Hepatocyte (in vitro differentiated cells): ENCODE measurements around the gene PAX3. TPM values are rescaled to one million over a fixed set of nuclear protein-coding genes. Genes with fewer than 3 reads are reported as not detected.

Experiments used
- DNase-seq: peaks from one replicate; pipeline ENCODE4 v3.0.0-alpha.2; 2016; ENCODE audit warnings: low spot score
- H2AFZ ChIP-seq: fragments of 200-600 bp; sonication (generic); 2 replicates; pipeline ENCODE4 v1.6.0; 2016; ENCODE audit warnings: antibody characterized with exemption, mild to moderate bottlenecking
- H3K27ac ChIP-seq: fragments of 200-600 bp; sonication (generic); 2 replicates; pipeline ENCODE4 v1.5.1; 2016; ENCODE audit warnings: mild to moderate bottlenecking
- H3K27me3 ChIP-seq: fragments of 200-600 bp; sonication (generic); 2 replicates; pipeline ENCODE4 v1.6.1; 2016
- H3K36me3 ChIP-seq: fragments of 200-600 bp; sonication (generic); replicated peaks from 2 replicates; pipeline ENCODE4 v1.5.1; 2016; ENCODE audit warnings: low read depth; ENCODE audit not compliant: insufficient read depth
- H3K4me1 ChIP-seq: fragments of 200-600 bp; sonication (generic); 2 replicates; pipeline ENCODE4 v1.5.1; 2016; ENCODE audit warnings: mild to moderate bottlenecking, moderate library complexity; ENCODE audit not compliant: insufficient read depth
- H3K4me2 ChIP-seq: fragments of 200-600 bp; sonication (generic); 2 replicates; pipeline ENCODE4 v1.6.0; 2016
- H3K4me3 ChIP-seq: fragments of 200-600 bp; sonication (generic); 2 replicates; pipeline ENCODE4 v1.5.1; 2016; ENCODE audit warnings: mild to moderate bottlenecking
- H3K79me2 ChIP-seq: fragments of 200-600 bp; sonication (generic); 2 replicates; pipeline ENCODE4 v1.6.0; 2017; ENCODE audit warnings: mild to moderate bottlenecking
- H3K9me2 ChIP-seq: fragments of 200-600 bp; sonication (generic); replicated peaks from 2 replicates; pipeline ENCODE4 v1.6.0; 2017; ENCODE audit warnings: mild to moderate bottlenecking; ENCODE audit not compliant: insufficient read depth
- H3K9me3 ChIP-seq: fragments of 200-600 bp; sonication (generic); 2 replicates; pipeline ENCODE4 v1.5.1; 2016; ENCODE audit warnings: low read depth, mild to moderate bottlenecking
- H4K20me1 ChIP-seq: fragments of 200-600 bp; sonication (generic); 2 replicates; pipeline ENCODE4 v1.6.0; 2016; ENCODE audit warnings: mild to moderate bottlenecking; ENCODE audit not compliant: insufficient read depth, poor library complexity, severe bottlenecking
- CTCF ChIP-seq: fragments of 200-600 bp; sonication (generic); IDR thresholded peaks from 2 replicates; pipeline ENCODE4 v1.5.1; 2016; ENCODE audit warnings: antibody characterized with exemption, mild to moderate bottlenecking; ENCODE audit not compliant: poor library complexity
- EZH2 ChIP-seq: fragments of 200-600 bp; sonication (generic); IDR thresholded peaks from 2 replicates; pipeline ENCODE4 v1.6.1; 2016; ENCODE audit warnings: antibody characterized with exemption, mild to moderate bottlenecking, borderline replicate concordance
- EZH2phosphoT487 ChIP-seq: fragments of 200-600 bp; sonication (generic); IDR thresholded peaks from one replicate; pipeline ENCODE4 v1.6.1; 2018; ENCODE audit warnings: antibody characterized with exemption, mild to moderate bottlenecking, low read depth, moderate library complexity; ENCODE audit not compliant: unreplicated experiment, severe bottlenecking
- WGBS: methylation state at CpG from one replicate; pipeline ENCODE4 v1.1.6; 2016; ENCODE audit warnings: low lambda C conversion rate; ENCODE audit errors: missing lambda C conversion rate; 5-methylcytosine and 5-hydroxymethylcytosine counted together
- polyA plus RNA-seq: library from polyadenylated mRNA; unstranded; fragments of >200 nt; fragmentation: Nextera tagmentation; extraction: Ambion mirVana; gene quantifications from 2 replicates; pipeline ENCODE4 v1.2.1, GENCODE V29; 2016
- total RNA-seq: library from RNA; depleted of rRNA; stranded (reverse); fragments of >200 nt; gene quantifications from 2 replicates; pipeline ENCODE4 v1.2.3, GENCODE V29; 2014

Gene PAX3
- total and polyA plus RNA-seq, 2 experiments from 2014 or later: not detected

- Histone ChIP-seq H3K9me3 (no peaks in the 10 kb centered on the region), H3K79me2 (no peaks in the 10 kb centered on the region), H3K36me3 (no peaks in the 10 kb centered on the region), H2AFZ (no peak overlapping the region), H4K20me1 (no peaks in the 10 kb centered on the region), H3K4me3 (no peak overlapping the region), H3K4me1 (no peaks in the 10 kb centered on the region), H3K4me2 (no peak overlapping the region), H3K27me3 (peaks cover 2% of the 10 kb centered on the region), H3K9me2 (no peaks in the 10 kb centered on the region), H3K27ac (no peak overlapping the region)
- DNase-seq: no peak
- TF ChIP-seq EZH2 (no peak), CTCF (no peak), EZH2phosphoT487 (no peak)
Measured at GRCh38 chr2:222336931-222337330, 38.1 kb upstream of the PAX3 start.

GRCh38 chr2:222336442-222336841 lies 37.6 kb upstream of the PAX3 start:
- TF ChIP-seq EZH2 (no peak), EZH2phosphoT487 (no peak), CTCF (no peak)
- Histone ChIP-seq H3K4me2 (no peak overlapping the region), H3K27ac (no peak overlapping the region), H3K79me2 (no peaks in the 10 kb centered on the region), H3K9me3 (no peaks in the 10 kb centered on the region), H2AFZ (no peak overlapping the region), H3K9me2 (no peaks in the 10 kb centered on the region), H3K4me1 (no peaks in the 10 kb centered on the region), H4K20me1 (no peaks in the 10 kb centered on the region), H3K4me3 (no peak overlapping the region), H3K27me3 (peaks cover 2% of the 10 kb centered on the region), H3K36me3 (no peaks in the 10 kb centered on the region)
- WGBS: 79% methylated on average over 1 of the region's 1 CpG
- no peak for DNase-seq

GRCh38 chr2:222334914-222335313 lies 36.1 kb upstream of the PAX3 start:
- Histone ChIP-seq H4K20me1 (no peaks in the 10 kb centered on the region), H2AFZ (no peak overlapping the region), H3K27me3 (peaks cover 5% of the 10 kb centered on the region), H3K4me2 (no peak overlapping the region), H3K9me3 (no peaks in the 10 kb centered on the region), H3K36me3 (no peaks in the 10 kb centered on the region), H3K79me2 (no peaks in the 10 kb centered on the region), H3K27ac (no peak overlapping the region), H3K4me3 (no peak overlapping the region), H3K4me1 (no peaks in the 10 kb centered on the region), H3K9me2 (no peaks in the 10 kb centered on the region)
- 98% methylated on average over 2 of the region's 2 CpGs for WGBS
- no peak for DNase-seq
- TF ChIP-seq EZH2 (no peak), EZH2phosphoT487 (no peak), CTCF (no peak)

- Histone ChIP-seq H3K9me3 (no peaks in the 10 kb centered on the region), H3K4me3 (no peak overlapping the region), H4K20me1 (no peaks in the 10 kb centered on the region), H3K27me3 (peaks cover 5% of the 10 kb centered on the region), H3K4me2 (no peak overlapping the region), H3K9me2 (no peaks in the 10 kb centered on the region), H3K79me2 (no peaks in the 10 kb centered on the region), H3K36me3 (no peaks in the 10 kb centered on the region), H3K4me1 (no peaks in the 10 kb centered on the region), H3K27ac (no peak overlapping the region), H2AFZ (no peak overlapping the region)
- 92% methylated on average over 2 of the region's 2 CpGs for whole genome bisulfite sequencing
- TF ChIP-seq CTCF (no peak), EZH2 (no peak), EZH2phosphoT487 (no peak)
- no peak for DNase-seq
Measured at GRCh38 chr2:222333397-222333796, 34.6 kb upstream of the PAX3 start.
